Panc1 (cell line): ENCODE data around the gene CWC27. TPM values are rescaled to one million over a fixed set of nuclear protein-coding genes. Genes with fewer than 3 reads are reported as not detected.

Source experiments
- ATAC-seq: fragments of 200-7000 bp; cut with Tn5 transposase; 2 replicates; pipeline ENCODE4 v1.9.1; 2020; ENCODE audit warnings: mild to moderate bottlenecking, moderate library complexity
- Bru-seq: library from RNA; stranded (reverse); fragments of 400-500 nt; gene quantifications from one replicate; lab custom pipeline; 2021; lab: Mats Ljungman, UMichigan
- BruChase-seq, 2 experiments: library from RNA; stranded (reverse); fragments of 400-500 nt; gene quantifications; one replicate each; lab custom pipeline; 2021; lab: Mats Ljungman, UMichigan
- BruUV-seq: library from RNA; stranded (reverse); fragments of 400-500 nt; replicated peaks from 2 replicates; lab custom pipeline; 2021; lab: Mats Ljungman, UMichigan
- CTCF ChIA-PET: fragments of 300-600 bp; sonication (Branson Sonifier 250); formaldehyde crosslinking; loops from one replicate; lab custom pipeline; 2022; ENCODE audit warnings: antibody characterized with exemption; lab: Charles Lee
- POLR2A ChIA-PET: fragments of 300-600 bp; sonication (Branson Sonifier 250); formaldehyde crosslinking; loops from one replicate; lab custom pipeline; 2022; ENCODE audit warnings: antibody characterized with exemption; lab: Charles Lee
- DNase-seq: peaks from one replicate; pipeline ENCODE4 v3.0.0-alpha.2; 2010; ENCODE audit warnings: low read depth, low spot score
- H3K27ac ChIP-seq: 2 replicates; pipeline ENCODE4 v1.5.1; 2011; ENCODE audit warnings: mild to moderate bottlenecking, low read length, inconsistent platforms
- H3K27me3 ChIP-seq: fragments of 200-500 bp; sonication (Bioruptor generic); 2 replicates; pipeline ENCODE4 v1.6.0; 2014; ENCODE audit warnings: low read length, inconsistent platforms; ENCODE audit not compliant: control insufficient read depth, insufficient read depth
- H3K36me3 ChIP-seq: fragments of 200-500 bp; sonication (Bioruptor generic); 2 replicates; pipeline ENCODE4 v1.5.1; 2014; ENCODE audit warnings: inconsistent platforms, mild to moderate bottlenecking, low read length, moderate library complexity; ENCODE audit not compliant: control insufficient read depth, insufficient read depth
- H3K4me1 ChIP-seq: 2 replicates; pipeline ENCODE4 v1.5.1; 2011; ENCODE audit warnings: inconsistent platforms, mild to moderate bottlenecking, low read length, moderate library complexity; ENCODE audit not compliant: control insufficient read depth, insufficient read depth
- H3K4me3 ChIP-seq, 2 experiments: 2 replicates each; pipeline ENCODE4 v1.5.1; 2011 to 2012; ENCODE audit warnings: low read depth in 2 of 2, low read length in 2 of 2, mild to moderate bottlenecking in 2 of 2, inconsistent platforms in 1 of 2, moderate library complexity in 1 of 2
- H3K9me3 ChIP-seq: fragments of 200-500 bp; sonication (Bioruptor generic); 2 replicates; pipeline ENCODE4 v1.5.1; 2014; ENCODE audit warnings: low read depth, mild to moderate bottlenecking, inconsistent platforms, low read length, moderate library complexity; ENCODE audit not compliant: control insufficient read depth, insufficient read depth
- CTCF ChIP-seq: fragments of 450-650 bp; IDR thresholded peaks from 2 replicates; pipeline ENCODE4 v1.5.1; 2017; ENCODE audit warnings: mild to moderate bottlenecking
- POLR2AphosphoS5 ChIP-seq: IDR thresholded peaks from 2 replicates; pipeline ENCODE4 v1.6.1; 2012; ENCODE audit warnings: mild to moderate bottlenecking, low read depth, low read length, moderate library complexity
- REST ChIP-seq, 2 experiments: IDR thresholded peaks; 2 replicates each; pipeline ENCODE4 v1.6.1; 2011 to 2012; ENCODE audit warnings: low read depth in 2 of 2, control low read depth in 1 of 2, low read length in 1 of 2, mild to moderate bottlenecking in 1 of 2, moderate library complexity in 1 of 2; ENCODE audit not compliant: insufficient read depth in 1 of 2
- SIN3A ChIP-seq: IDR thresholded peaks from 2 replicates; pipeline ENCODE4 v1.6.1; 2012; ENCODE audit warnings: low read depth, mild to moderate bottlenecking, low read length, moderate library complexity, borderline replicate concordance; ENCODE audit not compliant: insufficient read depth
- TCF7L2 ChIP-seq: IDR thresholded peaks from 2 replicates; pipeline ENCODE4 v1.6.1; 2011; ENCODE audit warnings: mild to moderate bottlenecking, low read depth, low read length, inconsistent platforms
- in situ Hi-C: cut with HindIII; loops from 2 replicates; pipeline ENCODE4 v1.10.0; 2016; ENCODE audit warnings: low sequenced_read_pairs, low pct_unique_long_range_greater_than_20kb
- intact Hi-C: fragments of 100-400 bp; cut with micrococcal nuclease; formaldehyde crosslinking; loops from one replicate; pipeline ENCODE4 v1.10.0; 2022; ENCODE audit not compliant: unreplicated experiment
- long read RNA-seq: library from polyadenylated mRNA; unstranded; transcript quantifications from one replicate; pipeline ENCODE4 v2.0.0, GENCODE V29; 2021; ENCODE audit not compliant: unreplicated experiment
- polyA plus RNA-seq: library from polyadenylated mRNA; unstranded; fragments of >200 nt; gene quantifications from one replicate; pipeline ENCODE4 v1.2.1, GENCODE V29; 2012; ENCODE audit warnings: missing spikeins; ENCODE audit not compliant: insufficient read length
- total RNA-seq: library from RNA; stranded (reverse); gene quantifications from one replicate; pipeline ENCODE4 v1.2.1, GENCODE V29; 2021; ENCODE audit not compliant: unreplicated experiment

Gene CWC27
- total RNA-seq, result 19.7 TPM
- polyA plus RNA-seq, result 15.0 TPM
- percentile 71 among the genes with signal in this experiment for Bru-seq, nascent RNA
- BruChase-seq, experiment 1, labeled RNA remaining after a 2-hour chase, result percentile 54 among the genes with signal in this experiment
- BruChase-seq, experiment 2, labeled RNA remaining after a 6-hour chase, result percentile 55 among the genes with signal in this experiment
- long read RNA-seq, transcript CWC27-201 (14 exons, 2,078 nt), result major isoform, 8 of 25 reads
- long read RNA-seq, partial matches to known transcripts, result 16 of 25 reads
- long read RNA-seq, other reads (novel, unspliced or antisense), result 1 of 25 reads

GRCh38 chr5:64768358-64769312 is at the start of gene CWC27, which contains the start of gene SREK1IP1:
Gene CWC27 (plus strand): TSS chr5:64768930. CDS start chr5:64769147, 217 bp downstream.
Gene SREK1IP1 (minus strand): TSS chr5:64768691. CDS start chr5:64768517, 174 bp downstream.
- TSS peak; percentile 88 for BruUV-seq
- H3K36me3 ChIP-seq, result peaks cover 8% of the 10 kb centered on the region
- H3K4me1 ChIP-seq, result peaks cover 15% of the 10 kb centered on the region
- no peaks in the 10 kb centered on the region for H3K9me3 ChIP-seq
- in situ Hi-C loops, result no loop called here
- TF ChIP-seq REST (IDR thresholded peaks at IDR 0.05; ENCODE audit: insufficient read depth in 1 of 2, low read depth in 2 of 2, low read length in 1 of 2) (no peak), SIN3A (0 out of 2 replicates have a peak, but pooled peaks have one; percentile 31), POLR2AphosphoS5 (peak; percentile 86), CTCF (no peak), TCF7L2 (peak; percentile 28; the same call in 1 of the 2 replicates)
- ChIA-PET POLR2A (interaction anchor here (0.6 kb wide), 2 partner anchors 20 to 726 kb away, joined by 8 to 9 read pairs; no protein-coding TSS in a partner anchor), CTCF (interaction anchor here (0.6 kb wide), 2 partner anchors 39 to 155 kb away, joined by 3 to 4 read pairs; no protein-coding TSS in a partner anchor)
- DNase-seq (peak; percentile 75), ATAC-seq (peak; percentile 98)
- peak within 1 kb of the TSS; percentile 100 for H3K27ac ChIP-seq
- no peaks in the 10 kb centered on the region for H3K27me3 ChIP-seq
- peak within 1 kb of the TSS; percentile 100 for H3K4me3 ChIP-seq
- intact Hi-C loops, result no loop called here

GRCh38 chr5:64722588-64722987 is 46.1 kb upstream of the CWC27 start:
- intact Hi-C loops (no loop called here), in situ Hi-C loops (no loop called here)
- CTCF ChIA-PET, result no interaction called here
- DNase-seq (no peak), ATAC-seq (no peak)
- Histone ChIP-seq H3K36me3 (peaks cover 7% of the 10 kb centered on the region; the same call in 1 of the 2 replicates), H3K27ac (no peak overlapping the region), H3K4me1 (no peaks in the 10 kb centered on the region), H3K27me3 (no peaks in the 10 kb centered on the region), H3K9me3 (no peaks in the 10 kb centered on the region), H3K4me3 (no peak overlapping the region)
- no peak for TF ChIP-seq REST (IDR thresholded peaks at IDR 0.05; ENCODE audit: insufficient read depth in 1 of 2, low read depth in 2 of 2, low read length in 1 of 2)
- no TSS peak for BruUV-seq
- POLR2A ChIA-PET, result no interaction called here
